SK-N-MC (cell line): ENCODE results near the gene NRAP.

Experiments
- DNase-seq: peaks from one replicate; pipeline ENCODE4 v3.0.0-alpha.2; 2011; ENCODE audit warnings: low read depth, low spot score
- H3K27ac ChIP-seq: fragments of 200-600 bp; sonication (generic); 2 replicates; pipeline ENCODE4 v1.5.1; 2016; ENCODE audit warnings: mixed run types
- H3K36me3 ChIP-seq: fragments of 200-600 bp; sonication (generic); 2 replicates; pipeline ENCODE4 v1.6.1; 2017; ENCODE audit warnings: antibody characterized with exemption, low read length, mixed read lengths; ENCODE audit not compliant: insufficient read depth
- H3K4me3 ChIP-seq: fragments of 200-600 bp; sonication (generic); 2 replicates; pipeline ENCODE4 v1.5.1; 2016
- H3K9ac ChIP-seq: fragments of 200-600 bp; sonication (generic); 2 replicates; pipeline ENCODE4 v1.8.0; 2017; ENCODE audit warnings: mixed run types, mixed read lengths; ENCODE audit not compliant: insufficient read length
- H3K9me3 ChIP-seq: fragments of 200-600 bp; sonication (generic); 2 replicates; pipeline ENCODE4 v1.6.1; 2017; ENCODE audit warnings: low read depth, mild to moderate bottlenecking, antibody characterized with exemption, low read length, moderate library complexity, mixed read lengths
- EZH2 ChIP-seq: fragments of 200-600 bp; sonication (generic); IDR thresholded peaks from one replicate; pipeline ENCODE4 v1.6.1; 2017; ENCODE audit warnings: antibody characterized with exemption
- FOXP2 ChIP-seq: optimal IDR thresholded peaks from 2 replicates; pipeline ENCODE3; 2011; ENCODE audit warnings: mild to moderate bottlenecking, moderate library complexity; ENCODE audit not compliant: insufficient read depth; ENCODE audit errors: extremely low read length, control extremely low read depth
- POLR2AphosphoS5 ChIP-seq: IDR thresholded peaks from 2 replicates; pipeline ENCODE4 v1.6.1; 2012; ENCODE audit warnings: mild to moderate bottlenecking, low read depth, low read length, borderline replicate concordance

Gene NRAP

DNA sequence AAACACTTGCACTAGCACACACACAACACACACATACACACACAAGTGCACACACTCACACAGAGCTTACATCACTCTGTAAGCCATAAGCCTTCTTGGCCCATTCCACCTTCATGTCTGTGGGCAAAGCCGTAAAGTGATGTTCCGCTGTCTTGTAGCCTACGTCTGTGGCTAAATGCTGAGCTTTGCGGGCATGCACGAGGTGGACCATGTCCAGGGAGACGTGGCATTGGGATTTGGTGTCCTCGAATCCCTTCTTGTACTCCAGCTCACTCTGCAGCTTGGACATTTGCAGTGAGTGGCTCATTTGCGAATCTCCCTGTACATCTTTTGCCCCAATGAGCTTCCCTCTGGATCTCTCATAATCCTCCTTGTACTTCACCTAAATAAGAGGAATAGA is 42.0 kb downstream of the NRAP start:
- no peaks in the 10 kb centered on the region for H3K9me3 ChIP-seq
- DNase-seq, result no peak
- TF ChIP-seq EZH2 (no peak), FOXP2 (no peak), POLR2AphosphoS5 (no peak)
- H3K9ac ChIP-seq, result no peak overlapping the region
- H3K4me3 ChIP-seq, result no peak overlapping the region
- H3K27ac ChIP-seq, result no peak overlapping the region
- no peaks in the 10 kb centered on the region for H3K36me3 ChIP-seq

DNA sequence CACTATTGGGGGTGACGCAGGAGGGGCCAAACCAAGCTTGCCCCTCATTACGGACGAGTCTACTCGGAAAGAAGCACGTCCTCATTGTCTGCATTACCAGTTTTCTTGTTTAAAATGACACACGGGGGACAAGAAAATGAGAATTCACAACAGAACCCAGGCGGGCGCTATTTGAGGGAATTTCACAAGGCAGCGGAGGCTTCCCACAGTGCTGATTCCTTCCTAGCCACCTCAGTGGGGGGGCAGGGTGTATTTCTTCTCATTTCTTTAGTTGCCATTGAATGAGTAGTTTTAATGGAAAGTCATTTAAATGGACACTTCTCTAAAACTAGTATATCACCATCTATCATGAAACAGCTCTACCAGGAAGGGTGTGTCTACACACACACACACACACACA is 42.9 kb downstream of the NRAP start:
- Histone ChIP-seq H3K27ac (no peak overlapping the region), H3K4me3 (no peak overlapping the region), H3K9ac (no peak overlapping the region), H3K9me3 (no peaks in the 10 kb centered on the region), H3K36me3 (no peaks in the 10 kb centered on the region)
- TF ChIP-seq EZH2 (no peak), POLR2AphosphoS5 (no peak), FOXP2 (no peak)
- no peak for DNase-seq

DNA sequence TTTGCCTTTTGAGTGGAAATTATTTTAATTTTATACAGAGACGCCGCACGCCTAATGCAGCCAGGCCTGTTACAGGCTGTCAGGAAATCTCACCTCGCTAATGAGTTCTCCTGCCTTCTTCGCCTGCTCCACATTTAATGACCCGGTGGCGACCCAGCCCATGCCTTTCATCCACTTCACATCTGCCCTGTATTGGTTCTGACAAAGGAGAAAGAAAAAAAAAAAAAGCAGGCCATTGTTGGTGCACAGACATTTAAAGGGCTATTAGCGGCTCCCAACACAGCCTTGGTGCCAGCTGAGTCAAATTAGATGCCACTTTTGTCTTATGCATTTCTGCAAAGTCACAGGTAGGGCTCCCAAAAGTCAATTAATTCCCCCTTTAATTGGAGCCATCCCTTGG is 43.3 kb downstream of the NRAP start:
- DNase-seq, result no peak
- Histone ChIP-seq H3K36me3 (no peaks in the 10 kb centered on the region), H3K4me3 (no peak overlapping the region)

DNA sequence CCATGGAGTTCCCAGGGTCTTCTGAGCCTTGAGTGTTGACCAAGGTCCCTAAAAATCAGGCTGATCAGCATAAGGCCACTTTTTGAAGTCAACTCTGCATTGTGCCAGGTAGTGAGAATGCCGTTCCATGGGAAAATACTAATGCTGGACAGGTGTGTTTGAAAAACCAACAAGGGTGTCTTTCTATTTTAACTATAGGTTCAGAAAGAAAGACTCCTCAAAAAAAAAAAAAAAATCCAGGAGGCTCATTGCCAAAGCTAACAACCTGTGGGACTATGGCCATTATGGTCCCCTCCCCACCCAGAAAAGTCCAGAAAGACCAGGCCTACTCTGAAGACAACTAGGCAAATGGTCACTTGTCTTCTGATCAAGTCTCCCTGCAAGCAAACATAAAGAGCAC is 44.4 kb downstream of the NRAP start:
- no peak for DNase-seq
- H3K9ac ChIP-seq, result no peak overlapping the region
- no peaks in the 10 kb centered on the region for H3K9me3 ChIP-seq
- no peaks in the 10 kb centered on the region for H3K36me3 ChIP-seq
- no peak overlapping the region for H3K4me3 ChIP-seq
- TF ChIP-seq EZH2 (no peak), POLR2AphosphoS5 (no peak), FOXP2 (no peak)
- H3K27ac ChIP-seq, result no peak overlapping the region

More for the DNA sequence above, 43.3 kb downstream of the NRAP start:
- H3K9me3 ChIP-seq, result no peaks in the 10 kb centered on the region
- TF ChIP-seq POLR2AphosphoS5 (no peak), FOXP2 (no peak), EZH2 (no peak)
- H3K9ac ChIP-seq, result no peak overlapping the region
- no peak overlapping the region for H3K27ac ChIP-seq

DNA sequence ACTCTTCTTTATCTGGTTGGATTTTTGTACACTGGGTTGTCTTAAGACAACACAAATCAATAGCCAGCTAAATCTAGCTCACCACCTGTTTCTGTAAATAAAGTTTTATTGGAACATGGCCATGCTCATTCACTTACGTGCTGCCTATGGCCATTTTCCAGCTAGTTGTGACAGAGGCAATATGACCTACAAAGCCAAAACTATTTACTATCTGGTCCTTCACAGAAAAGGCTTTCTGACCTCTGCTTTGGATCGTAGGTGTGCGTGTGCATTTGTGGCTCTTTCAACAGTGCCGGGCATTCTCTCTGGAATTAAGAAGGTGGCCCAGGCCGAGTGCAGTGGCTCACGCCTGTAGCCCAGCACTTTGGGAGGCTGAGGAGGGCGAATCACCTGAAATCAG is 45.5 kb downstream of the NRAP start:
- DNase-seq, result no peak
- Histone ChIP-seq H3K9ac (no peak overlapping the region), H3K36me3 (no peaks in the 10 kb centered on the region), H3K9me3 (no peaks in the 10 kb centered on the region), H3K27ac (no peak overlapping the region), H3K4me3 (no peak overlapping the region)
- TF ChIP-seq POLR2AphosphoS5 (no peak), FOXP2 (no peak), EZH2 (no peak)

DNA sequence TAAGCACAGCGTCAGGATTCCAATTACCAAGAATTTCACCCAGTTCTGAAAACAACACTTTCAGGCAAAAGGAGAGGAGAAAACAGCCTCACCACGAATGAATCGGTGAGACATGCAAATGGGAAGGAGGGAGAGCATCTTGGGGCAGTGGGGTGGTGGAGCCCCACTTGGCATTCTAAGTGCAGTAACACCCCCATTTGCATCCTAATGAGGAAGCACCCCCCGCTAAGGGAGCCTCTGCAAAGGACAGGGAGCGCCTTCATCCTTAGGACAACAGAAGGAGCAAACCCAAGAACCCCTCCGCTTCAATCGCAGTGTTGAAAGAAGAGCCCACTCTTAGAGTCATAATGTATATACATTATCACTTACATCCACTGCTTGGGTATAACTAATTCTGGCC is 46.8 kb downstream of the NRAP start:
- TF ChIP-seq EZH2 (no peak), POLR2AphosphoS5 (no peak), FOXP2 (no peak)
- Histone ChIP-seq H3K9me3 (no peaks in the 10 kb centered on the region), H3K4me3 (no peak overlapping the region), H3K27ac (no peak overlapping the region), H3K36me3 (no peaks in the 10 kb centered on the region), H3K9ac (no peak overlapping the region)
- no peak for DNase-seq

DNA sequence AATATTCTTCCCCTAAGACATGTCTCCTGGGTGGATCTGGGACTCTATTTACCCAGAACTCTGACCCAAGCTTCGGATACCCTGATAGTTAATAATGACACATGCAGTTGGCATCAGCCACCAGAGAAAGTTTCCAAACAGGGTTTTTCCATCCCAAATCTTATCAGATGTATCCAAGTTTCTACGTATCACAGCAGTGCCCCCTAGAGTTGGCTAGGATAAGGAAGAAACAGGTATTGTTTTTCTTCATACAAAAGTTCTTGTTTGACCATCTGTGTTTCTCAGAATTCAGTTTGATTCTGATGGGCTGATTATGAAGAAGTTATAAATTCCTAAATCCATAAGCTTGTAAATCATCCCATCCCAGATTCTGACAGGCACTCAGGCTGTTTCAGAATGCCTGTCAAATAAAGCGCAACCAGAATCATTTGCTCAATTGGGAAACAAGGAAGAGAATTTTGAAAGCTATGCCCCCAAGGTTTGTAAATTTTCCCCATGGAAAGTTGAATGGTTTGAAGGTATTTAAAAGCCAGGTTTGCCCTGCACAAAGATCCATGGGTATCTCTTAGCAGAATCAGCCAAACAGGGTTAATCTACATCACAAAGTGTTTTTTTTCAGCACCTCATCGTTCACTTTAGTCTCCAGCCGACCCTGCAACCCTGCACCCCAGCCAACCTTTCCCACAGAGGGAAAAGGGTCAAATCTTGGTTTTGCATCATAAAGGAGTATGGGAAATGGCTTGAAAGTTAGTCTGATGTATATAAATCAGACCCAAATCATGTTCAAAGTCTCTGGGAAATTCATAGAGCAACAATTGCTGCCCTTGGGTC is 47.4 kb downstream of the NRAP start:
- Histone ChIP-seq H3K27ac (no peak overlapping the region), H3K4me3 (no peak overlapping the region), H3K9ac (no peak overlapping the region), H3K36me3 (no peaks in the 10 kb centered on the region), H3K9me3 (no peaks in the 10 kb centered on the region)
- TF ChIP-seq FOXP2 (no peak), POLR2AphosphoS5 (no peak), EZH2 (no peak)
- DNase-seq, result no peak

DNA sequence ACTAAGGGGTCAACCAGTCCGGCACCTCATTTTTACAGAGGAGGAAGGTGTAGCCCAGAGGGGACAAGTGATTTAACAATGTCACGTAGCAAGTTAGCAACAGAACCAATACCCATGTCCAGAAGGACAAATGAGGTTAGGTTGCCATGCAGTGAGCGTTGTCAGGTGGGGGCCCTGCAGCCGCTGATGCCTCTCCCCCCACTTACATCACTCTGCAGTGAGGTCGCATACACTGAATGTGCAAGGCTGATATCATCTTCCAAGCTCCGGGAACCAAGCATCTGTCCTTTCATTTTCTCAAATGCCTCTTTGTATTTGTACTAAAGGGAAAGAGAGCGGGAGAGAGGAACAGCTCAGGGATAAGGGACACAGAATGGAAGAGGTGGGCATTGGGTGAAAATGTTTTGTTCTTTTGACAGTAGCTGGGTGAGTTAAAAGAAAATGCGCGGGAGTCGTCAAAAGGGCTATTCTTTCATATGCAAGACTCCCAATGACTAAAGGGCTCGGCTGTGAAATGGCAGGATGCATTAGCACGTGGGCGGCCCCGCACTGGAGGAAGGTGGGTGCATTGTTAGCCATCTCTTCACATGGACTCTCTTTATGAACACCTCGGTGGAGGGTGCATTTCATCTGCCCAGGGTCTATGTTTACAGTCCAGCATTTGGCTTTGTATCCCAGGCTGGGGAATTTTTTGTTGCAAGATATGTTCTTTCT is 49.7 kb downstream of the NRAP start:
- no peak overlapping the region for H3K9ac ChIP-seq
- no peak for DNase-seq
- H3K4me3 ChIP-seq, result no peak overlapping the region
- H3K9me3 ChIP-seq, result no peaks in the 10 kb centered on the region
- no peaks in the 10 kb centered on the region for H3K36me3 ChIP-seq
- H3K27ac ChIP-seq, result no peak overlapping the region
- no peak for TF ChIP-seq POLR2AphosphoS5
- no peak for TF ChIP-seq EZH2
- no peak for TF ChIP-seq FOXP2

DNA sequence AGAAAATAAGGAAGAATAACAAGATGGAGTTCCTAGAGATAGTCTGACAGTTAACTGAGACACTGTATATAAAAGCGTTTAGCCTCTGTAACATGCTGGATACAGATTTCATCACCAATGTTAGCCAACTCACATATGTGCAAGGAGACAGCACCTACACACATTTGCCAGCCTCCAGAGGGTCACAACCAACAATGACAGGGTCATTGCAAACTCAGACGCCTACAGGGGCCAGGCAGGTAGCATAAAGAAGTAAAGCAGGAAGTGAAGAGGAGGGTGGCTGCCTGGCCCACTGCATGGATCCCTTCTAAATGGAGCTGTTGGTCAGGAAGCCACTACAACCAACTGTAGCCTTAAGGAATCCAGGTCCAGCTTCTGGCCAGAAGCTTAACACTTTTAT is 50.4 kb downstream of the NRAP start:
- H3K9ac ChIP-seq, result no peak overlapping the region
- no peak for TF ChIP-seq POLR2AphosphoS5
- no peak for TF ChIP-seq FOXP2
- TF ChIP-seq EZH2, result no peak
- no peak overlapping the region for H3K4me3 ChIP-seq
- no peaks in the 10 kb centered on the region for H3K9me3 ChIP-seq
- no peak overlapping the region for H3K27ac ChIP-seq
- no peak for DNase-seq
- H3K36me3 ChIP-seq, result no peaks in the 10 kb centered on the region
